Stimulated activated CD4-positive, alpha-beta T cell treated with anti-CD3 and anti-CD28 coated beads, Interleukin-1b, Interleukin-23, amount 100 ng/mL, for 24 hours (primary cell): ENCODE measurements around the gene AP3B1.
"Not testable (repeated sequence)": the region's sequence is repeated elsewhere in the genome, so short reads cannot be mapped to it uniquely, and the experiment has no call there.

ENCODE experiments used
- DNase-seq, 4 experiments: peaks; one replicate each; pipeline ENCODE4 v3.0.0-alpha.2; 2020; ENCODE audit warnings: low read depth in 4 of 4, low spot score in 1 of 4

The AP3B1 gene

GRCh38 chr5:78243091-78243490 lies 51.4 kb downstream of the AP3B1 start:
- DNase-seq: no peak

GRCh38 chr5:78242001-78242400 lies 52.5 kb downstream of the AP3B1 start:
- no peak for DNase-seq

- no peak for DNase-seq
Measured at GRCh38 chr5:78237911-78238310, 56.6 kb downstream of the AP3B1 start.

GRCh38 chr5:78236046-78236445 lies 58.5 kb downstream of the AP3B1 start:
- no peak for DNase-seq

GRCh38 chr5:78235289-78235688 lies 59.2 kb downstream of the AP3B1 start:
- no peak for DNase-seq

GRCh38 chr5:78234804-78235203 lies 59.7 kb downstream of the AP3B1 start:
- DNase-seq: no peak

- DNase-seq: no peak
Measured at GRCh38 chr5:78232163-78232562, 62.3 kb downstream of the AP3B1 start.

- DNase-seq: no peak
Measured at GRCh38 chr5:78224358-78224757, 70.1 kb downstream of the AP3B1 start.

- DNase-seq: no peak
Measured at GRCh38 chr5:78221964-78222451, 72.5 kb downstream of the AP3B1 start.

- DNase-seq: no peak
Measured at GRCh38 chr5:78221467-78221866, 73.0 kb downstream of the AP3B1 start.

- DNase-seq: no peak
Measured at GRCh38 chr5:78215972-78216371, 78.5 kb downstream of the AP3B1 start.

- no peak for DNase-seq
Measured at GRCh38 chr5:78215565-78215964, 78.9 kb downstream of the AP3B1 start.

GRCh38 chr5:78213799-78214198 lies 80.7 kb downstream of the AP3B1 start:
- no peak for DNase-seq

GRCh38 chr5:78211052-78211451 lies 83.4 kb downstream of the AP3B1 start:
- no peak for DNase-seq

GRCh38 chr5:78204241-78204640 lies 90.3 kb downstream of the AP3B1 start:
- DNase-seq: no peak

GRCh38 chr5:78203815-78204214 lies 90.7 kb downstream of the AP3B1 start:
- DNase-seq: no peak

- DNase-seq: no peak
Measured at GRCh38 chr5:78190402-78190801, 104.1 kb downstream of the AP3B1 start.

- not testable (repeated sequence) for DNase-seq
Measured at GRCh38 chr5:78188681-78189080, 105.8 kb downstream of the AP3B1 start.

- no peak for DNase-seq
Measured at GRCh38 chr5:78187172-78187571, 107.3 kb downstream of the AP3B1 start.

- DNase-seq: no peak
Measured at GRCh38 chr5:78182838-78183237, 111.7 kb downstream of the AP3B1 start.

GRCh38 chr5:78178356-78178755 lies 116.1 kb downstream of the AP3B1 start:
- no peak for DNase-seq

- not testable (repeated sequence) for DNase-seq
Measured at GRCh38 chr5:78170335-78170734, 124.2 kb downstream of the AP3B1 start.

GRCh38 chr5:78162253-78162862 lies 132.1 kb downstream of the AP3B1 start:
- DNase-seq: no peak
